HG03103 (cell line): ENCODE measurements around the gene GHITM.
A peak's percentile ranks its signal among the peaks of the same experiment; 100 is the strongest.
"Not testable (repeated sequence)": the region's sequence is repeated elsewhere in the genome, so short reads cannot be mapped to it uniquely, and the experiment has no call there.

ENCODE experiments used
- ATAC-seq: cut with Tn5 transposase; IDR thresholded peaks from one replicate; pipeline ENCODE4 v1.9.1; 2021; ENCODE audit warnings: low read depth; ENCODE audit not compliant: unreplicated experiment

The GHITM gene

DNA sequence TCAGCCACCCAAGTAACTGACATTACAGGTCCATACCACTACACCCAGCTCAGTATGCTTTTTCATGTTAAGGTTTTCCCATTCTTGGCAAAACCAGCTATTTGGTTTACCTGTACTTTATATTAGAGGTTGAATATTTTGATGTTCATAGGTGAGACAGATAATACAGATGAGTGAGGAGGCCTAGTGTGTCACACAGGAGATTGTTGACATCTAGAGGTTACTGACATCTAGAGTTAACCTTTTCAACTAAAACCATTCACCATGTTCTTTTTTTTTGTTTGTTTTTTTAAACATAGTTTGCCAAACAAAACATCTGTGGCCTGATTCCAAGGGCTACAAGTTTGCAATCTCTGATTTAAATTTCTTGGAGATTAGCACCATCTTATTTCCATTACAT lies 8.0 kb downstream of the GHITM start:
- ATAC-seq, result no peak

GRCh38 chr10:84148006-84148597 lies 8.8 kb downstream of the GHITM start:
- ATAC-seq, result peak; percentile 60

GRCh38 chr10:84149854-84150253 lies 10.5 kb downstream of the GHITM start:
- ATAC-seq, result no peak

DNA sequence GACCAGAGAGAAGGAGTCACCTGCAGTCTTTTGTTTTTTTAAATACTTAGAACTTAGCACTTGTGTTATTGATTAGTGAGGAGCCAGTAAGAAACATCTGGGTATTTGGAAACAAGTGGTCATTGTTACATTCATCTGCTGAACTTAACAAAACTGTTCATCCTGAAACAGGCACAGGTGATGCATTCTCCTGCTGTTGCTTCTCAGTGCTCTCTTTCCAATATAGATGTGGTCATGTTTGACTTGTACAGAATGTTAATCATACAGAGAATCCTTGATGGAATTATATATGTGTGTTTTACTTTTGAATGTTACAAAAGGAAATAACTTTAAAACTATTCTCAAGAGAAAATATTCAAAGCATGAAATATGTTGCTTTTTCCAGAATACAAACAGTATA lies 13.5 kb downstream of the GHITM start:
- ATAC-seq, result no peak

GRCh38 chr10:84155521-84155920 lies 16.2 kb downstream of the GHITM start:
- ATAC-seq, result no peak

GRCh38 chr10:84156009-84156408 lies 16.7 kb downstream of the GHITM start:
- ATAC-seq, result no peak

DNA sequence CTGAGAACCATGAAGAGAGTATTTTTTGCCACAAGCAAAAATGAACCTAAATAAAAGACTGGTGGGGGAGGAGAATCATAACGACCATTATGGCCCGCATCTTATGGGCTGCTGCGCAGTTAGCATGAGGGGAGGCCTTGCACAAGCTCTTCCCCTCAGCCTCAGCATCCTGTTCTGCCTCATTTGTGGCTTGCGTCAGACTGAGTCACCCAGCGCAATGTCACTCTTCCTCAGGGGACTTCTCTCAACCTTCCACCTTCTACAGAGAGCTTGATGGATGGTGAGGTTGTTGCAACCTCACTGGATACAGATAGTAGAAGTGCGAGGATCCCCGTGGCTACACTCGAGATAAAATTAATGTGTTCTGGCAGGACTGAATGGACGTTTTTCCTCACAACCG lies 17.5 kb downstream of the GHITM start:
- peak; percentile 94 for ATAC-seq

DNA sequence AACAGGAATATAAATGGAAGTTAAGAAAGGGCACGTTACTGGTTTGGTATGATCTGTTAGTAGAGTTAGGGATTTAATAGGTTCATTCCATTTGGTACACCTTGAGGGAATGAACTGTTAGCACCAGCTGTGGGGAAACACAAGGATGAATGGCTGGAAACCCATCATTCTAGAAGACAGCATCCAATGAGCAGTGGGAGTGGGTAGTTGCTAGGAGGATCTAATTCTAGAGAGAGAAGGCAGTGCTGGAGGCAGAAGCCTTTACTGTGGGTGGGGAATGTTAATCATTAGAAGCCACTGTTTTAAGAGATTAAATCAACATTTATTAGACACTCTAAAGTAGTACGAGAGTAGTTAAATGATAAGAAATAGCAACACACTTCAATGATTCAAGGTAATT lies 18.8 kb downstream of the GHITM start:
- ATAC-seq, result no peak

DNA sequence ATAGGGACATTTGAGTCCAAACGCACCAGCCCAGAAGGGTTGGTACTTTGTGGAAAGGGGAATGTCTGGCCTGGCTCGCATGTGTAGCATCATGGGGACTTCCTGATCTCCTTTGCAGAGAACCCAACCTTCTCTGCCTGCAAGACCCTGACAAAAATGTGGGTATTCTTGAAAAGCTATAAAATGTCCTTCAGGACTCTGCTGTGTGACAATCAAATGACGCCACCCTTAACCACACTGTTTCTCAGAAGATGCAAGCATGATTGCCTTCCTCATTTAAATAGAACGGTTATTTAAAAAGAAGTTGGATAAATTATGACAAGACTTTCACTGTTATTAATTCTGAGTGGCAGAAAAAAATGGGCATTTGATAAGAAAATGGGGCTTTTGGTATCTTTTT lies 19.2 kb downstream of the GHITM start:
- ATAC-seq, result no peak

DNA sequence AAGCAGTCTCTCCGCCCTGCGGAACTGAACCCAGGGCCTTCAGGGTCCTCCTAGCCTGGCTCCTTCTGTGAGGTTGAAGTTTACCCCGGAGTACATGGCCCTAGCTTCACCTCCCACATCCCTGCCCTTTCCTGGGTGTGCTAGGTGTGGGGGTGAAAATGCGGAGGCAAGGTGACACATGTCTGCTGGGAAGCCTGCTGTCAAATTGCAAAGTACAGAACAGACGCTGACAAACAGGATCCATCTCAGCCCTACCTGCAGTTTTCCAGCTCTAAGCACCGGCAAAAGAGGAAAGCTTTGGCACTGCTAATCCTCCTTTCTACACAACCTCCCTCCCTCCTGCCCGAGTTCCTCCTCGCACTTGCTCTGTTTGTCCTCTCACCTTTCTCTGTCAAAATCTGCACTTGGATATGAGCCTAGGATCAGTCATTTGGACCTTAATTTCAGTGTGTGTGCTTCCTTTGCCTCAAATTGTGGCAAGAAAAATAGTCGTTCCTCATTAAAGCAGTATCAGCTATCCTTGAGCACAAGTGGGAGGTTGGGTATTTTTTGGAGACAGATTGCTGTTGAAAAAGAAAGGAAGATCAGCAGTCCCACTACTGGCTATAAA lies 19.9 kb downstream of the GHITM start:
- ATAC-seq, result no peak

DNA sequence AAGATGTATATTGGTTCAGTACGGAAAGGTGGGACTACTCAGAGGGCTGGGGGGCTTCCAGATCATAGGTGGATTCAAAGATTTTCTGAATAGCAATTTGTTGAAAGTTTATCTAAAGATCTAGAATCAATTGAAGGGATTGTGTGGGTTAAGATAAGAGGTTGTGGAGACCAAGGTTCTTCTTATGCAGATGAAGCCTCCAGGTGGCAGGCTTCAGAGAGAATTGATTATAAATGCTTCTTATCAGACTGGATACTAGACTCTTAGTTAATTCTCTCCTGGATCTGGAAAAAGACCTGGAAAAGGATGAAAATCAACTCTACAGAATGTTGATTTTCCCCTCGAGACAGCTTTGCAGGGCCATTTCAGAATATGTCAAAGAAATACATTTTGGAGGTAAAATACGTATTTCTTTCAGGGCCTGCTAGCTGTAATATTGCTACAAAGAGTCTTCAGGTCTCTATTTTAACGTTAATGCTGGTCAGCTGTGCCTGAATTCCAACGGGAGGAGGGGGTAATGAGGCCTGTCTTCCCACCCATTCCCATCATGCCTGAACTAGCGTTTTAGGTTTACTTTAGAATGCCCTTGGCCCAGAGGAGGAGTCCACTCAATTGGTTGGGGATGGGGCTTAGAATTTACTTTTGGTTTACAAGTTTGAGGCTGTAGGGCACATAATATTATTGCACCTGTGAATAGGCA lies 21.5 kb downstream of the GHITM start:
- ATAC-seq, result no peak

GRCh38 chr10:84163996-84164395 lies 24.7 kb downstream of the GHITM start:
- ATAC-seq, result no peak

GRCh38 chr10:84164442-84164841 lies 25.1 kb downstream of the GHITM start:
- ATAC-seq, result no peak

DNA sequence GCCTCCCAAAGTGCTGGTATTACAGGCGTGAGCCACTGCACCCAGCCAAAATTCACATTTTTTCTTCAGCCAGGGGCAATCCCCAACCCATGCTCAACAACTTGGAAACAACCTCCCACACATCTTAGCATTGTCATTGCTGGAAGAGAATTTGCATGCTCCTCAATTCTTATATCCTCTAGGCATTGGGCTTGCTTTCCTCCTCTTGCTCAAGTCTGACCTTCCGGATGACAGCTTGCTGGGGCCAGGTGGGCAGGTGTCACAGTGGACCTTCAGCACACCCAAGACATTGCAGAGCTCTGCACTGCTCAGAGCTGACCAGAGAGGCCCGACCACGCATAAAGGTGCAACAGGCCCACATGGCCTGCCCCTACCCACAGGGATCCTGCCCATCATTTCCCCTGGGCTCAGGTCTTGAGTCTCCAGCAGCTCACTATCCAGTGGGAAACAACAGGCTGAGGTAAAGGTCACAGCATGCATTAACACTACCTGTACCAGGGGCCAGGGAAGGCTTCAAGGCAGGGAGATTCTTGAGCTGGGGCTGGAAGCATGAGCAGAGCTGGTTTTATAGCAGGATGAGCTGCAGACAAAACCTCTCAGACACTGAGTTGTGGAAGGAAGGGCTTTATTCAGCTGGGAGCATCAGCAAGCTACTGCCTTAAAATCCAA lies 27.4 kb downstream of the GHITM start:
- peak; percentile 35 for ATAC-seq

- ATAC-seq, result not testable (repeated sequence)
These were observed 28.0 kb downstream of the GHITM start for GRCh38 chr10:84167289-84167653.

DNA sequence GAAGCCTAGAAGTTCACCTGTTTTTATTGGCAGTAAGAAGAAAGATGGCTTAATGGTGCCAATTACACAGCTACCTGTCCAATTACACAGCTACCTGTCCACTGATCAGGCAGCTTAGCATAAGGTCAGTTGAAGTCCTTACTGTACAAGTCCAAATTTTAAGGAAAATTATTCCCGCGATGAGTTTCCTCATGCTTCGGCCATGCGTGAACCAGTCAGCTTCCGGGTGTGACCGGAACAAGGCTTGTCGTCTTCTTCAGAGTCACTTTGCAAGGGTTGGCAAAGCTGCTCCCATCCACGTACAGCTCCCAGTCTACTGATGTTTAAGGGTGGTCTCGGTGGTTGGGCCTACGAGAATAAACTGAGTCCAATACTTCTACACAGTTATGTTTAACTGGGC lies 29.1 kb downstream of the GHITM start:
- ATAC-seq, result not testable (repeated sequence)

DNA sequence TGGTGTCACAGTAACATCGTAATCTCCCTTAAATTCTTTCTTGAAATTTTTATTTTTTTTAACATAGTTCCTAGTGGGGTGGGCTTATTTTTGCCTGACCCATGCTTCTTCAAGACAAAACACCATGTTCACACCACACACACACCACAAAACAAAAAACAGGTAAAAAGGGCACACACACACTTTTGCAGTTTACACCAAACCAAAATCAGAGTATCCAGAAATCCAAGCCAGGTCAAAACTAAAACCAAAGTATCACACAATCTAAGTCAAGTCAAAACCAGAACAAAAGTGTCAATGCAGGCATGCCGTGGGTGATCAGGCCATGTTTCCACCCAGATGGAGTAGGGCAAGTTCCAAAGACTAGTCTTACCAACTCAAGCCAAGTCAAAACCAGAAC lies 31.9 kb downstream of the GHITM start:
- not testable (repeated sequence) for ATAC-seq

DNA sequence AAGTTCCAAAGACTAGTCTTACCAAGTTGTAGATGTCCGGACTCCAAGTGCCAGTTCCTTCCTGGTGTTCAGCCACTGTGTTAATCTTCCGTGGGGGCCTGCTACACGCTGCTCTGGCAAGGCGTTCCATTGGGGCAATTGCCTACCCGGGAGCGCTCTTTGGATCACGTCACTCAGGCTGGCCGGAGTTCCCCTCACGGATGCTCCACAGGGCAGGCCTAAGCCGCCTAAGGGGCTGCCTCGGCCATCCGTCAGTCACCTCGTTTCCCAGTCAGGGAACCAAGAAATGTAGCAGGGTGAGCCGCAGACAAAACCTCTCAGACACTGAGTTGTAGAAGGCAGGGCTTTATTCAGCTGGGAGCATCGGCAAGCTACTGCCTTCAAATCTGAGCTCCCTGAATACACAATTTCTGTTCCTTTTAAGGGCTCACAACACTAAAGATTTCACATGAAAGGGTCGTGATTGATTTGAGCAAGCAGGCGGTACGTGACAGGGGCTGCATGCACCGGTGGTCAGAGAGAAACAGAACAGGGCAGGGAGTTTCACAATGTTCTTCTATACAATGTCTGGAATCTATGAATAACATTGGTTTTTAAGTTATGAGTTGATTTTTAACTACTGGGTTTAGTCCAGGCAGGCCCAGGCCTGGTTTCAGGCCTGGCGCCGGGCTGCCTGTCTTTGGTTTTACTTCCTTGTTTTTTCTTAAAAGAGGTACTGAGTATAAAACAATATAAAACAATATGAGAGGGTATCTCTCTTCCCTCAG lies 32.6 kb downstream of the GHITM start:
- ATAC-seq, result peak; percentile 24

DNA sequence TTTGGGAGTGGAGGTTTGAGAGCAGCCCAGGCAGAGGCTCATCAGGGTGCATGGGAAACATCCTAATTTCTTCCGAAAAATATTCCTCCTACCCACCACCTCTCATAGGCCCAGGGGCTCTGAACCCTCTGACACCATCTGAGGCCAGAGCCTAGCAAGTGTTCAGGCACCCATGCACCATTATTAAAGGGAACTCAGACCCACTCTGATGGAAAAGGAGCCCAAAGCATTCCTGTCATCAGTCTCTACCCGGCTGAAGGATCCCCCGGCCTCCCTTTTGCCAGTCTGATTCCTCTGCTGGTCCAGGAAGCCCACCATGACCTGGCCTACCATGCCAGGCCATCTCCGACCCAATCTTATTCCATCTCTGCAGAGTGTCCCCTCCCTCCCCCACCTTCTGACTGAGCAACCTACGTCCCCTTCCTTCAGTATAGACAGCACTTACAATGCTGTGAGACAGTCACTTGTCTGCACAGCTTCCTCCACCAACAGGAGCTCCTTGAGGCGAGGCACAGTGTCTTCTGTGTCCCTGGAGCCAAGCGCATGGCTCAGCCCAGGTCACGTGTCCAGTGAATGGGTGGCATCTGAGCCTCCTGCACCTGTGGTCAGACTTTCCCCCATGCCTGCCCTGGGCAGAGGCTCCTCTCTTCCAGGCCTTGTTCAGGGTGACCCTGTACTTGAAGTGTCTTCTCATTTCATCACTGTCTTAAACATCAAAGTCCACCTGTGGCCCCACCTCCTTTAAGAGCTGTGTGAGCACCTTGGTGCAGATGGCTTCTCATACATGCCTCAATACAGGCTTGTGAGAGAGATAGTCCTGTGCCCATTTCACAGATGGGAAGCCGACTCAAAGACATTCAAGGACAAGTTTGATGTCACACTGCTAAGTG lies 33.4 kb downstream of the GHITM start:
- peak; percentile 57 for ATAC-seq

DNA sequence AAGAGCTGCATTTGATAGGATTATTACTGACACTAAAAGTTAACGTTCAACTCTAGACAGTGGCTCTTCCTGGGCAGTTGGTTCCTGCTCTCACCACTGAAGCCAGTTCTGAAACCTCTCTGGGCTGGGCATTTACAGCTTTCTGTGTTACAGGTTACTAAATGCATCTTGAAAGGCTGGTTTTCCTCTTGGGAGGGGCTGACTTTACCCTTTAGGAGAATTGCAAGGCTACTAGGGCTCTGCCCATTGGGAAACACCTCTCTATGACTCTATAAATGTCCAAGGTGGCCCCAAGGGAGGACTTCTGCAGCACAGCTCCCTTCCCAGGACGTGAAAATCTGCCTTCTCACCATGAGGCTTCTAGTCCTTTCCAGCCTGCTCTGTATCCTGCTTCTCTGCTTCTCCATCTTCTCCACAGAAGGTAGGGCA lies 34.2 kb downstream of the GHITM start, which contains the start of gene GPR15LG:
Gene GPR15LG (plus strand): TSS at position 301 of the 429 bp plus-strand sequence. CDS start 51 bp downstream, at position 352.
- ATAC-seq, result no peak
